Gastrocnemius medialis (tissue), 4 donors: ENCODE measurements around the gene COMMD3. TPM values are rescaled to one million over a fixed set of nuclear protein-coding genes. Genes with fewer than 3 reads are reported as not detected.

ENCODE experiments used
- ATAC-seq, 2 donors: fragments of 150-250 bp; one replicate each; pipeline ENCODE4 v1.9.1; 2016
- DNase-seq, 2 donors: peaks; one replicate each; pipeline ENCODE4 v3.0.0-alpha.2; 2019
- H3K27ac ChIP-seq, 4 donors: fragments of 200-600 bp; sonication (generic); 1 replicate in 1 of 4; 2 replicates in 3 of 4; pipeline ENCODE4 v1.5.1; 2016 to 2018; ENCODE audit warnings: mild to moderate bottlenecking in 2 of 4, moderate library complexity in 1 of 4
- H3K27me3 ChIP-seq, 3 donors: fragments of 200-600 bp; sonication (generic) in 2 of 3; 1 replicate in 1 of 3; 2 replicates in 2 of 3; pipeline versions ENCODE4 v1.5.1 to v1.6.0; 2016 to 2019; ENCODE audit warnings: mild to moderate bottlenecking in 1 of 3, moderate library complexity in 1 of 3
- H3K36me3 ChIP-seq, 2 donors: fragments of 200-600 bp; sonication (generic) in 1 of 2; one replicate each; pipeline ENCODE4 v1.5.1; 2017 to 2018
- H3K4me1 ChIP-seq, 2 donors: fragments of 200-600 bp; sonication (generic) in 1 of 2; one replicate each; pipeline ENCODE4 v1.5.1; 2016 to 2017; ENCODE audit warnings: mild to moderate bottlenecking in 2 of 2
- H3K4me3 ChIP-seq, 4 donors: fragments of 200-600 bp; sonication (generic) in 3 of 4; 1 replicate in 1 of 4; 2 replicates in 3 of 4; pipeline ENCODE4 v1.5.1; 2016 to 2019; ENCODE audit warnings: mild to moderate bottlenecking in 2 of 4
- H3K9me3 ChIP-seq, 3 donors: fragments of 200-600 bp; sonication (generic) in 2 of 3; 1 replicate in 1 of 3; 2 replicates in 2 of 3; pipeline ENCODE4 v1.5.1; 2016 to 2019
- CTCF ChIP-seq, 5 experiments: fragments of 450-650 bp in 3 of 5; fragments of 200-600 bp in 2 of 5; sonication (generic) in 2 of 5; IDR thresholded peaks in 4 of 5; conservative IDR thresholded peaks in 1 of 5; 1 replicate in 4 of 5; 2 replicates in 1 of 5; pipeline ENCODE4 v1.5.1; 2016 to 2019; ENCODE audit warnings: antibody characterized with exemption in 5 of 5, mild to moderate bottlenecking in 3 of 5, moderate library complexity in 3 of 5
- POLR2A ChIP-seq, 2 donors: fragments of 450-650 bp; IDR thresholded peaks; one replicate each; pipeline ENCODE4 v1.6.1; 2017; ENCODE audit warnings: antibody characterized with exemption in 2 of 2, mild to moderate bottlenecking in 2 of 2, moderate library complexity in 2 of 2
- in situ Hi-C, 4 donors: fragments of 200-750 bp; cut with MboI; loops; one replicate each; pipeline versions ENCODE4 v1.15.0 to v1.8.0; 2017; ENCODE audit warnings: low sequenced_read_pairs in 4 of 4
- intact Hi-C: fragments of 100-400 bp; cut with DNase I; formaldehyde crosslinking; loops from one replicate; pipeline ENCODE4 v1.15.1; 2023; ENCODE audit warnings: low total_unique reads
- total RNA-seq, 4 donors: library from RNA; depleted of rRNA; stranded (reverse); fragments of >200 nt; gene quantifications; one replicate each; pipeline versions ENCODE4 v1.1.0 to v1.2.3, GENCODE V29; 2016

Gene COMMD3
- total RNA-seq, 4 donors from 2014 or later = 26.8 to 50.9 (median 37.9) TPM

GRCh38 chr10:22322641-22323160 lies 6.5 kb downstream of the COMMD3 start:
- Histone ChIP-seq H3K4me3 (peak overlapping the region; percentile 63 to 88 (median 80)), H3K27me3 (peaks cover 10 to 25% (median 16%) of the 10 kb centered on the region in 3 donors), H3K4me1 (peaks cover 39 to 52% of the 10 kb centered on the region in 2 donors), H3K36me3 (peaks cover 0 to 15% of the 10 kb centered on the region in 2 donors), H3K9me3 (no peaks in the 10 kb centered on the region), H3K27ac (peak overlapping the region in 1 of 4 donors; percentile 55)
- DNase-seq (no peak), ATAC-seq (no peak)
- TF ChIP-seq CTCF (IDR thresholded peaks at IDR 0.05 in 4 of 5, conservative IDR thresholded peaks at IDR 0.05 in 1 of 5) (no peak), POLR2A (IDR thresholded peaks at IDR 0.05) (no peak)
- in situ Hi-C loops = loop anchor here in 3 of 4 donors (10.0 to 25.0 kb wide), 3 partner anchors 798 to 1115 kb away; partner anchors contain the start of genes OTUD1 (in 1 of the 3) and SKIDA1 (in 1 of the 3)
- intact Hi-C loops = loop anchor here (5.0 to 10.0 kb wide), 5 partner anchors 115 to 1112 kb away; partner anchors contain the start of genes OTUD1 and PIP4K2A

GRCh38 chr10:22323538-22324305 lies 7.5 kb downstream of the COMMD3 start:
- TF ChIP-seq POLR2A (IDR thresholded peaks at IDR 0.05) (no peak), CTCF (IDR thresholded peaks at IDR 0.05 in 4 of 5, conservative IDR thresholded peaks at IDR 0.05 in 1 of 5) (no peak)
- intact Hi-C loops (loop anchor here (5.0 to 10.0 kb wide), 5 partner anchors 114 to 1111 kb away; partner anchors contain the start of genes OTUD1 and PIP4K2A), in situ Hi-C loops (loop anchor here in 3 of 4 donors (10.0 to 25.0 kb wide), 3 partner anchors 799 to 1114 kb away; partner anchors contain the start of genes OTUD1 (in 1 of the 3) and SKIDA1 (in 1 of the 3))
- peaks cover 29 to 43% of the 10 kb centered on the region in 2 donors for H3K4me1 ChIP-seq
- peaks cover 10 to 25% (median 16%) of the 10 kb centered on the region in 3 donors for H3K27me3 ChIP-seq
- H3K36me3 ChIP-seq = peaks cover 0 to 25% of the 10 kb centered on the region in 2 donors
- peak overlapping the region in 2 of 4 donors; percentile 22 to 64 for H3K4me3 ChIP-seq
- H3K9me3 ChIP-seq = no peaks in the 10 kb centered on the region
- no peak for ATAC-seq
- no peak for DNase-seq
- no peak overlapping the region for H3K27ac ChIP-seq

GRCh38 chr10:22324413-22324812 lies 8.2 kb downstream of the COMMD3 start:
- Histone ChIP-seq H3K4me3 (peak overlapping the region in 3 of 4 donors; percentile 57 to 64 (median 63)), H3K27ac (no peak overlapping the region), H3K9me3 (no peaks in the 10 kb centered on the region), H3K36me3 (peaks cover 0 to 32% of the 10 kb centered on the region in 2 donors), H3K4me1 (peaks cover 28 to 41% of the 10 kb centered on the region in 2 donors), H3K27me3 (peaks cover 10 to 25% (median 16%) of the 10 kb centered on the region in 3 donors)
- intact Hi-C loops = loop anchor here (5.0 to 10.0 kb wide), 5 partner anchors 113 to 1110 kb away; partner anchors contain the start of genes OTUD1 and PIP4K2A
- DNase-seq (no peak), ATAC-seq (no peak)
- in situ Hi-C loops = loop anchor here in 3 of 4 donors (10.0 to 25.0 kb wide), 3 partner anchors 800 to 1113 kb away; partner anchors contain the start of genes OTUD1 (in 1 of the 3) and SKIDA1 (in 1 of the 3)
- no peak for TF ChIP-seq POLR2A (IDR thresholded peaks at IDR 0.05)
- TF ChIP-seq CTCF (IDR thresholded peaks at IDR 0.05 in 4 of 5, conservative IDR thresholded peaks at IDR 0.05 in 1 of 5) = no peak

- TF ChIP-seq CTCF (IDR thresholded peaks at IDR 0.05 in 4 of 5, conservative IDR thresholded peaks at IDR 0.05 in 1 of 5) = no peak
- no peak for TF ChIP-seq POLR2A (IDR thresholded peaks at IDR 0.05)
- ATAC-seq = no peak
- in situ Hi-C loops (loop anchor here in 3 of 4 donors (10.0 to 25.0 kb wide), 3 partner anchors 800 to 1112 kb away; partner anchors contain the start of genes OTUD1 (in 1 of the 3) and SKIDA1 (in 1 of the 3)), intact Hi-C loops (loop anchor here (5.0 to 10.0 kb wide), 5 partner anchors 112 to 1110 kb away; partner anchors contain the start of genes OTUD1 and PIP4K2A)
- H3K4me3 ChIP-seq = peak overlapping the region; percentile 57 to 64 (median 64)
- DNase-seq = no peak
- H3K27me3 ChIP-seq = peaks cover 10 to 25% (median 21%) of the 10 kb centered on the region in 3 donors
- peak overlapping the region; percentile 33 to 58 (median 50) for H3K27ac ChIP-seq
- peaks cover 0 to 37% of the 10 kb centered on the region in 2 donors for H3K36me3 ChIP-seq
- peaks cover 28 to 39% of the 10 kb centered on the region in 2 donors for H3K4me1 ChIP-seq
- no peaks in the 10 kb centered on the region for H3K9me3 ChIP-seq
Observed at GRCh38 chr10:22324893-22325271, 8.7 kb downstream of the COMMD3 start.
